Neuronal stem cell (in vitro differentiated cells): Measurements from ENCODE around the gene CLEC4G.

ENCODE experiments used
- DNase-seq: peaks from one replicate; pipeline ENCODE4 v3.0.0-alpha.2; 2013; ENCODE audit warnings: low spot score
- H2AFZ ChIP-seq: one replicate; pipeline ENCODE4 v1.6.1; 2013; ENCODE audit warnings: mild to moderate bottlenecking, low read length, inconsistent platforms
- H2AK5ac ChIP-seq: 2 replicates; pipeline ENCODE4 v1.6.1; 2013; ENCODE audit warnings: low read depth, mild to moderate bottlenecking, inconsistent platforms, low read length, moderate library complexity, mixed read lengths
- H2BK120ac ChIP-seq: 2 replicates; pipeline ENCODE4 v1.6.1; 2013; ENCODE audit warnings: low read depth, mild to moderate bottlenecking, inconsistent platforms, low read length, moderate library complexity, mixed read lengths
- H2BK12ac ChIP-seq: one replicate; pipeline ENCODE4 v1.6.1; 2013; ENCODE audit warnings: low read length, inconsistent platforms
- H2BK15ac ChIP-seq: 2 replicates; pipeline ENCODE4 v1.6.1; 2013; ENCODE audit warnings: mild to moderate bottlenecking, low read length, inconsistent platforms, mixed read lengths
- H2BK5ac ChIP-seq: one replicate; pipeline ENCODE4 v1.6.1; 2013; ENCODE audit warnings: inconsistent platforms, mild to moderate bottlenecking, low read length, moderate library complexity
- H3K14ac ChIP-seq: one replicate; pipeline ENCODE4 v1.6.1; 2013; ENCODE audit warnings: low read length, inconsistent platforms
- H3K18ac ChIP-seq: 2 replicates; pipeline ENCODE4 v1.6.1; 2013; ENCODE audit warnings: low read length, inconsistent platforms
- H3K23ac ChIP-seq: 2 replicates; pipeline ENCODE4 v1.6.1; 2013; ENCODE audit warnings: low read depth, mild to moderate bottlenecking, mixed read lengths, low read length, inconsistent platforms; ENCODE audit not compliant: poor library complexity
- H3K27ac ChIP-seq: replicated peaks from 3 replicates; pipeline ENCODE4 v1.5.1; 2013; ENCODE audit warnings: low read length, inconsistent platforms
- H3K27me3 ChIP-seq, 3 experiments: 2 replicates each; pipeline ENCODE4 v1.6.1; 2013; ENCODE audit warnings: low read length in 3 of 3, mild to moderate bottlenecking in 2 of 3, inconsistent platforms in 1 of 3, low read depth in 1 of 3, mixed read lengths in 1 of 3, moderate library complexity in 1 of 3; ENCODE audit not compliant: control insufficient read depth in 3 of 3, insufficient read depth in 3 of 3
- H3K36me3 ChIP-seq, 2 donors: replicated peaks in 1 of 2; 2 replicates each; pipeline ENCODE4 v1.6.1; 2013; ENCODE audit warnings: low read length in 2 of 2; ENCODE audit not compliant: control insufficient read depth in 2 of 2, insufficient read depth in 2 of 2
- H3K4ac ChIP-seq: 2 replicates; pipeline ENCODE4 v1.6.1; 2013; ENCODE audit warnings: inconsistent platforms, mild to moderate bottlenecking, low read length, moderate library complexity
- H3K4me1 ChIP-seq, 2 donors: 1 replicate in 1 of 2; 2 replicates in 1 of 2; pipeline ENCODE4 v1.6.1; 2013; ENCODE audit warnings: low read length in 2 of 2, low read depth in 1 of 2; ENCODE audit not compliant: control insufficient read depth in 2 of 2, insufficient read depth in 1 of 2
- H3K4me2 ChIP-seq: one replicate; pipeline ENCODE4 v1.6.1; 2013; ENCODE audit warnings: mild to moderate bottlenecking, low read length, inconsistent platforms; ENCODE audit not compliant: insufficient read depth, poor library complexity, severe bottlenecking
- H3K4me3 ChIP-seq, 2 donors: 2 replicates each; pipeline ENCODE4 v1.5.1; 2013; ENCODE audit warnings: low read length in 2 of 2, mild to moderate bottlenecking in 2 of 2, inconsistent platforms in 1 of 2, moderate library complexity in 1 of 2
- H3K79me1 ChIP-seq: one replicate; pipeline ENCODE4 v1.6.1; 2013; ENCODE audit warnings: low read depth, mild to moderate bottlenecking, inconsistent platforms, low read length, moderate library complexity
- H3K9ac ChIP-seq: one replicate; pipeline ENCODE4 v1.6.1; 2013; ENCODE audit warnings: mild to moderate bottlenecking, low read depth, low read length, inconsistent platforms; ENCODE audit not compliant: poor library complexity
- H3K9me3 ChIP-seq, 2 donors: replicated peaks in 1 of 2; 2 replicates each; pipeline versions ENCODE3 to v1.6.1; 2013; ENCODE audit warnings: low read length in 2 of 2, mild to moderate bottlenecking in 2 of 2, inconsistent platforms in 1 of 2, low read depth in 1 of 2, mixed read lengths in 1 of 2, moderate library complexity in 1 of 2; ENCODE audit not compliant: control insufficient read depth in 2 of 2, insufficient read depth in 1 of 2
- H4K8ac ChIP-seq: one replicate; pipeline ENCODE4 v1.6.1; 2013; ENCODE audit warnings: low read depth, mild to moderate bottlenecking, inconsistent platforms, low read length, moderate library complexity
- H4K91ac ChIP-seq: one replicate; pipeline ENCODE4 v1.6.1; 2013; ENCODE audit warnings: low read length, low read depth, mild to moderate bottlenecking, inconsistent platforms; ENCODE audit not compliant: poor library complexity
- WGBS, 2 donors: extraction: QIAGEN DNeasy Blood & Tissue Kit; methylation state at CpG; one replicate each; pipeline ENCODE4 v1.1.7; 2013; ENCODE audit warnings: missing lambda C conversion rate in 2 of 2, mixed read lengths in 1 of 2; ENCODE audit not compliant: insufficient read length in 2 of 2, insufficient replicate concordance in 1 of 2; ENCODE audit errors: extremely low coverage in 2 of 2; 5-methylcytosine and 5-hydroxymethylcytosine counted together

CLEC4G gene

GRCh38 chr19:7679771-7680605 lies 51.9 kb downstream of the CLEC4G start:
- peak overlapping the region; percentile 82 for H3K14ac ChIP-seq
- no peak overlapping the region for H3K4ac ChIP-seq
- H3K23ac ChIP-seq: peak overlapping the region; percentile 89
- H3K27ac ChIP-seq: no peak overlapping the region
- peak overlapping the region; percentile 96 for H4K8ac ChIP-seq
- H3K9ac ChIP-seq: no peak overlapping the region
- peak overlapping the region; percentile 73 for H3K4me2 ChIP-seq
- peaks cover 13 to 21% of the 10 kb centered on the region in 2 donors for H3K36me3 ChIP-seq
- H3K18ac ChIP-seq: peak overlapping the region; percentile 94
- peaks cover 8 to 9% of the 10 kb centered on the region in 2 donors for H3K4me1 ChIP-seq
- no peak for DNase-seq
- H3K27me3 ChIP-seq: peaks cover 0 to 11% (median 8%) of the 10 kb centered on the region in 3 experiments
- WGBS, 2 donors: no CpG with 5 or more reads among the region's 22 CpGs
- peak overlapping the region; percentile 81 for H2BK15ac ChIP-seq
- H2AFZ ChIP-seq: peak overlapping the region; percentile 94
- H3K79me1 ChIP-seq: peaks cover 17% of the 10 kb centered on the region
- peak overlapping the region; percentile 97 for H2BK12ac ChIP-seq
- peak overlapping the region; percentile 93 for H2BK5ac ChIP-seq
- no peak overlapping the region for H4K91ac ChIP-seq
- peak overlapping the region; percentile 49 to 97 for H3K4me3 ChIP-seq
- H2AK5ac ChIP-seq: peak overlapping the region; percentile 1
- H3K9me3 ChIP-seq: no peaks in the 10 kb centered on the region
- no peak overlapping the region for H2BK120ac ChIP-seq

GRCh38 chr19:7678971-7679751 lies 52.7 kb downstream of the CLEC4G start:
- H3K9me3 ChIP-seq: no peaks in the 10 kb centered on the region
- H2BK12ac ChIP-seq: no peak overlapping the region
- H3K4me1 ChIP-seq: peaks cover 8 to 9% of the 10 kb centered on the region in 2 donors
- H4K8ac ChIP-seq: peak overlapping the region; percentile 94
- H2AFZ ChIP-seq: peak overlapping the region; percentile 20
- WGBS, 2 donors: no CpG with 5 or more reads among the region's 30 CpGs
- no peak overlapping the region for H3K4ac ChIP-seq
- no peak overlapping the region for H4K91ac ChIP-seq
- H2BK5ac ChIP-seq: no peak overlapping the region
- H2BK15ac ChIP-seq: no peak overlapping the region
- H3K79me1 ChIP-seq: peaks cover 17% of the 10 kb centered on the region
- no peak for DNase-seq
- no peak overlapping the region for H3K18ac ChIP-seq
- H3K27me3 ChIP-seq: peaks cover 0 to 11% (median 8%) of the 10 kb centered on the region in 3 experiments
- H3K27ac ChIP-seq: no peak overlapping the region
- no peak overlapping the region for H3K14ac ChIP-seq
- no peak overlapping the region for H3K9ac ChIP-seq
- no peak overlapping the region for H3K4me3 ChIP-seq
- H3K4me2 ChIP-seq: no peak overlapping the region
- no peak overlapping the region for H2BK120ac ChIP-seq
- H3K23ac ChIP-seq: no peak overlapping the region
- H2AK5ac ChIP-seq: no peak overlapping the region
- peaks cover 13 to 21% of the 10 kb centered on the region in 2 donors for H3K36me3 ChIP-seq
